MM.1S (cell line): Measurements from ENCODE around the gene SCAPER.

Source experiments
- DNase-seq: peaks from one replicate; pipeline ENCODE4 v3.0.0-alpha.2; 2015
- H2AFZ ChIP-seq: fragments of 300-600 bp; sonication (generic); 2 replicates; pipeline ENCODE4 v1.6.0; 2016; ENCODE audit warnings: antibody characterized with exemption, low read length
- H3F3A ChIP-seq: fragments of 300-600 bp; sonication (generic); 2 replicates; pipeline ENCODE4 v1.6.1; 2016; ENCODE audit warnings: mild to moderate bottlenecking, antibody characterized with exemption, low read length, moderate library complexity, mixed read lengths; ENCODE audit not compliant: insufficient read depth
- H3K27ac ChIP-seq: fragments of 300-600 bp; sonication (generic); 2 replicates; pipeline ENCODE4 v1.5.1; 2016; ENCODE audit warnings: mild to moderate bottlenecking, low read length
- H3K27me3 ChIP-seq: fragments of 300-600 bp; sonication (generic); replicated peaks from 2 replicates; pipeline ENCODE4 v1.6.0; 2016; ENCODE audit warnings: low read length; ENCODE audit not compliant: insufficient read depth
- H3K36me3 ChIP-seq: fragments of 300-600 bp; sonication (generic); replicated peaks from 2 replicates; pipeline ENCODE4 v1.6.1; 2016; ENCODE audit warnings: mild to moderate bottlenecking, low read length, mixed read lengths; ENCODE audit not compliant: insufficient read depth
- H3K4me1 ChIP-seq: fragments of 300-600 bp; sonication (generic); 2 replicates; pipeline ENCODE4 v1.6.1; 2016; ENCODE audit warnings: low read length, mixed read lengths
- H3K4me2 ChIP-seq: fragments of 300-600 bp; sonication (generic); 2 replicates; pipeline ENCODE4 v1.6.0; 2016; ENCODE audit warnings: low read depth, low read length
- H3K4me3 ChIP-seq: fragments of 300-600 bp; sonication (generic); 2 replicates; pipeline ENCODE4 v1.5.1; 2016; ENCODE audit warnings: low read length, mixed read lengths
- H3K79me2 ChIP-seq: fragments of 300-600 bp; sonication (generic); 2 replicates; pipeline ENCODE4 v1.6.1; 2016; ENCODE audit warnings: mixed run types, low read length, mixed read lengths
- H3K9ac ChIP-seq: fragments of 300-600 bp; sonication (generic); 2 replicates; pipeline ENCODE4 v1.6.1; 2016; ENCODE audit warnings: low read length, mixed read lengths
- H3K9me2 ChIP-seq: fragments of 300-600 bp; sonication (generic); replicated peaks from 2 replicates; pipeline ENCODE4 v1.6.1; 2016; ENCODE audit warnings: mild to moderate bottlenecking, low read length, mixed read lengths; ENCODE audit not compliant: insufficient read depth
- H3K9me3 ChIP-seq: fragments of 300-600 bp; sonication (generic); replicated peaks from 2 replicates; pipeline ENCODE4 v1.6.1; 2016; ENCODE audit warnings: mild to moderate bottlenecking, low read length, mixed read lengths; ENCODE audit not compliant: insufficient read depth
- H4K20me1 ChIP-seq: fragments of 300-600 bp; sonication (generic); 2 replicates; pipeline ENCODE4 v1.6.1; 2016; ENCODE audit warnings: mild to moderate bottlenecking, low read length, moderate library complexity, mixed read lengths; ENCODE audit not compliant: insufficient read depth
- CTCF ChIP-seq: fragments of 300-600 bp; sonication (generic); IDR thresholded peaks from 2 replicates; pipeline ENCODE4 v1.5.1; 2016; ENCODE audit warnings: antibody characterized with exemption, low read length, mixed read lengths
- EZH2 ChIP-seq: fragments of 300-600 bp; sonication (generic); optimal IDR thresholded peaks from 2 replicates; pipeline ENCODE3; 2017; ENCODE audit warnings: low read depth, mild to moderate bottlenecking, antibody characterized with exemption, low read length, mixed read lengths
- EZH2phosphoT487 ChIP-seq: fragments of 300-600 bp; sonication (generic); IDR thresholded peaks from 2 replicates; pipeline ENCODE4 v1.6.1; 2018; ENCODE audit warnings: antibody characterized with exemption, low read length

SCAPER gene

DNA sequence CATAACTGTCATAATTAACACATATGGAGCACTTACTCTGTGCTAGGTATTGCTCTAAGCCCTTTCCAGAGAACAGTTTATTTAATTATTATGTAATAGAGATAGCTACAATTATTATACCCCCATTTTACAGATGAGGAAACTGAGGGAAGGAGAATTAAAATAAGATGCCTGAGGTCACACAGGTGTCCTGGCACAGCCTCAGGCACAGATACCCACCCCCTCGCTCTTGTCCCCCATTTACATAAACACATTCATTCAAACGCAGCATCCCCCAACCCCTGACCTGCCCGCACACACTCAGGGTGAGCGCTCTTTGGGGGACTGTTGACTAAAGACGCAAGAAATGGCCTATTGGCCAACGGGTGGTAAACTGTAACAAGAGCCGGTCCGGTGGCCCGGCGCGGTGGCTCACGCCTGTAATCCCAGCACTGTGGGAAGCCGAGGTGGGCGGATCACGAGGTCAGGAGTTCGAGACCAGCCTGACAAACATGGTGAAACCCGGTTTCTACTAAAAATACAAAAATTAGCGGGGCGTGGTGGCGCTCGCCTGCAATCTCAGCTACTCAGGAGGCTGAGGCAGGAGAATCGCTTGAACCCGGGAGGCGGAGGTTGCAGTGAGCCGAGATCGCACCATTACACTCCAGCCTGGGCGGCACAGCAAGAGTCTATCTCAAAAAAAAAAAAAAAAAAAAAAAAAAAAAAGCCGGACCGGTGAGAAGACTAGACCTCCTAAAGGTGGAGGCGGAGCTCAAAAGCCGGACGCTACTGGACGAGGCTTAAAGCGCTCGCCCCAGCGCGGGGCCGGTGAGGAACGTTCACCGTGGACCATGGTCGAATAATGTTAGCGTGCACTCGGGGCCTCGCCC lies 570.5 kb downstream of the SCAPER start:
- Histone ChIP-seq H3K79me2 (no peaks in the 10 kb centered on the region), H3K9me2 (no peaks in the 10 kb centered on the region), H3K9ac (no peak overlapping the region), H3K36me3 (no peaks in the 10 kb centered on the region), H3K27ac (no peak overlapping the region), H3K9me3 (no peaks in the 10 kb centered on the region), H2AFZ (peak overlapping the region; percentile 93; the same call in 1 of the 2 replicates), H4K20me1 (no peaks in the 10 kb centered on the region), H3K4me1 (no peaks in the 10 kb centered on the region; the same call in 1 of the 2 replicates), H3K4me3 (no peak overlapping the region), H3K27me3 (0 out of 2 replicates have a peak, but pooled peaks cover 6% of the 10 kb centered on the region), H3K4me2 (no peak overlapping the region), H3F3A (no peaks in the 10 kb centered on the region)
- no peak for TF ChIP-seq EZH2
- no peak for TF ChIP-seq CTCF
- no peak for TF ChIP-seq EZH2phosphoT487
- DNase-seq, result no peak

- H3K36me3 ChIP-seq, result no peaks in the 10 kb centered on the region
- H3K4me1 ChIP-seq, result no peaks in the 10 kb centered on the region; the same call in 1 of the 2 replicates
- H3K27ac ChIP-seq, result no peak overlapping the region
- no peaks in the 10 kb centered on the region for H3K9me2 ChIP-seq
- no peaks in the 10 kb centered on the region for H3F3A ChIP-seq
- H3K9ac ChIP-seq, result no peak overlapping the region
- no peak for DNase-seq
- H3K4me3 ChIP-seq, result no peak overlapping the region
- 0 out of 2 replicates have a peak, but pooled peaks cover 6% of the 10 kb centered on the region for H3K27me3 ChIP-seq
- no peak overlapping the region for H3K4me2 ChIP-seq
- H3K9me3 ChIP-seq, result no peaks in the 10 kb centered on the region
- H3K79me2 ChIP-seq, result no peaks in the 10 kb centered on the region
- H4K20me1 ChIP-seq, result no peaks in the 10 kb centered on the region
- no peak overlapping the region for H2AFZ ChIP-seq
- TF ChIP-seq CTCF, result no peak; the same call in 1 of the 2 replicates
- no peak for TF ChIP-seq EZH2
- TF ChIP-seq EZH2phosphoT487, result no peak
Measured at GRCh38 chr15:76333720-76334437, 571.3 kb downstream of the SCAPER start.

GRCh38 chr15:76333309-76333708 lies 571.8 kb downstream of the SCAPER start:
- no peak for DNase-seq
- no peak for TF ChIP-seq EZH2phosphoT487
- TF ChIP-seq EZH2, result no peak
- no peak for TF ChIP-seq CTCF
- no peaks in the 10 kb centered on the region for H3K79me2 ChIP-seq
- H3K9me2 ChIP-seq, result no peaks in the 10 kb centered on the region
- H4K20me1 ChIP-seq, result no peaks in the 10 kb centered on the region
- H3F3A ChIP-seq, result no peaks in the 10 kb centered on the region
- H3K27me3 ChIP-seq, result 0 out of 2 replicates have a peak, but pooled peaks cover 6% of the 10 kb centered on the region
- H3K27ac ChIP-seq, result no peak overlapping the region
- H3K36me3 ChIP-seq, result no peaks in the 10 kb centered on the region
- no peak overlapping the region for H3K4me3 ChIP-seq
- no peak overlapping the region for H2AFZ ChIP-seq
- H3K9ac ChIP-seq, result no peak overlapping the region
- no peaks in the 10 kb centered on the region; the same call in 1 of the 2 replicates for H3K4me1 ChIP-seq
- no peak overlapping the region for H3K4me2 ChIP-seq
- H3K9me3 ChIP-seq, result no peaks in the 10 kb centered on the region
